SK-N-SH (cell line): ENCODE results near the gene CDKAL1. TPM values are rescaled to one million over a fixed set of nuclear protein-coding genes. Genes with fewer than 3 reads are reported as not detected.

Experiments
- CTCF ChIA-PET: fragments of 300-600, 350-600 bp; formaldehyde crosslinking; extraction: SDS; loops from one replicate; lab custom pipeline; 2021; lab: Yijun Ruan, JAX
- POLR2A ChIA-PET: fragments of 350-600 bp; sonication (Branson Sonifier 250); formaldehyde crosslinking; extraction: SDS; loops from one replicate; lab custom pipeline; 2020; ENCODE audit warnings: antibody characterized with exemption, inconsistent platforms; lab: Yijun Ruan, JAX
- DNase-seq: peaks from one replicate; pipeline ENCODE4 v3.0.0; 2012
- H2AFZ ChIP-seq: fragments of 200-600 bp; sonication (generic); 2 replicates; pipeline ENCODE4 v1.8.1; 2016; ENCODE audit warnings: antibody characterized with exemption, mild to moderate bottlenecking, low read depth
- H3F3A ChIP-seq: fragments of 200-600 bp; sonication (generic); replicated peaks from 2 replicates; pipeline ENCODE3; 2016; ENCODE audit warnings: antibody characterized with exemption, mild to moderate bottlenecking; ENCODE audit not compliant: insufficient read depth
- H3K27ac ChIP-seq, 2 experiments: fragments of 200-500 bp in 1 of 2; fragments of 200-600 bp in 1 of 2; sonication (Bioruptor generic) in 1 of 2; sonication (generic), shearing (Covaris generic) in 1 of 2; 2 replicates each; pipeline versions ENCODE4 v1.5.1 to v1.6.1; 2014 to 2016; ENCODE audit warnings: low read depth in 2 of 2, inconsistent platforms in 1 of 2, low read length in 1 of 2, mild to moderate bottlenecking in 1 of 2, mixed read lengths in 1 of 2
- H3K27me3 ChIP-seq: fragments of 200-600 bp; sonication (generic), shearing (Covaris generic); 2 replicates; pipeline ENCODE4 v1.6.1; 2016; ENCODE audit warnings: mixed run types; ENCODE audit not compliant: insufficient read depth
- H3K36me3 ChIP-seq, 2 experiments: fragments of 200-500 bp in 1 of 2; fragments of 200-600 bp in 1 of 2; sonication (Bioruptor generic) in 1 of 2; sonication (generic) in 1 of 2; replicated peaks in 1 of 2; 2 replicates each; pipeline versions ENCODE3 to v1.5.1; 2014 to 2016; ENCODE audit warnings: low read length in 1 of 2, mild to moderate bottlenecking in 1 of 2; ENCODE audit not compliant: insufficient read depth in 2 of 2, control insufficient read depth in 1 of 2
- H3K4me1 ChIP-seq, 2 experiments: fragments of 200-500 bp in 1 of 2; fragments of 200-600 bp in 1 of 2; sonication (Bioruptor generic) in 1 of 2; sonication (generic), shearing (Covaris generic) in 1 of 2; 2 replicates each; pipeline versions ENCODE4 v1.5.1 to v1.6.1; 2014 to 2016; ENCODE audit warnings: low read depth in 1 of 2, low read length in 1 of 2, mixed run types in 1 of 2; ENCODE audit not compliant: insufficient read depth in 2 of 2, control insufficient read depth in 1 of 2
- H3K4me2 ChIP-seq: fragments of 200-600 bp; sonication (generic), shearing (Covaris generic); 2 replicates; pipeline ENCODE4 v1.6.1; 2017; ENCODE audit warnings: mixed run types
- H3K4me3 ChIP-seq, 2 experiments: fragments of 200-500 bp in 1 of 2; fragments of 200-600 bp in 1 of 2; sonication (Bioruptor generic) in 1 of 2; sonication (generic), shearing (Covaris generic) in 1 of 2; 2 replicates each; pipeline versions ENCODE4 v1.5.1 to v1.8.1; 2014 to 2016; ENCODE audit warnings: low read depth in 2 of 2, inconsistent platforms in 1 of 2, low read length in 1 of 2, mild to moderate bottlenecking in 1 of 2, mixed read lengths in 1 of 2, moderate library complexity in 1 of 2
- H3K79me2 ChIP-seq: fragments of 200-600 bp; sonication (generic); 2 replicates; pipeline ENCODE4 v1.8.1; 2017; ENCODE audit warnings: mild to moderate bottlenecking; ENCODE audit not compliant: insufficient read depth
- H3K9ac ChIP-seq: fragments of 200-600 bp; sonication (generic); 2 replicates; pipeline ENCODE4 v1.6.1; 2017; ENCODE audit warnings: mixed run types
- H3K9me2 ChIP-seq: fragments of 200-600 bp; sonication (generic); 2 replicates; pipeline ENCODE4 v1.6.1; 2017; ENCODE audit warnings: mixed run types
- H3K9me3 ChIP-seq: fragments of 200-600 bp; sonication (generic); 2 replicates; pipeline ENCODE4 v1.6.1; 2017; ENCODE audit warnings: mixed run types, mild to moderate bottlenecking, moderate library complexity
- H4K20me1 ChIP-seq: fragments of 200-600 bp; sonication (generic); 2 replicates; pipeline ENCODE4 v1.6.1; 2017; ENCODE audit warnings: mild to moderate bottlenecking, mixed run types; ENCODE audit not compliant: insufficient read depth
- EP300 ChIP-seq, 2 experiments: IDR thresholded peaks; 2 replicates each; pipeline versions ENCODE4 v1.4.0 to v1.6.1; 2012; ENCODE audit warnings: borderline replicate concordance in 1 of 2, low read depth in 1 of 2, low read length in 1 of 2
- FOXM1 ChIP-seq: IDR thresholded peaks from 2 replicates; pipeline ENCODE4 v1.4.0; 2012; ENCODE audit warnings: low read depth, mild to moderate bottlenecking
- IRF3 ChIP-seq: fragments of 150-350 bp; IDR thresholded peaks from 2 replicates; pipeline ENCODE4 v1.6.1; 2016; ENCODE audit warnings: mild to moderate bottlenecking, low read depth, low read length
- JUND ChIP-seq: IDR thresholded peaks from 2 replicates; pipeline ENCODE4 v1.4.0; 2012
- MAX ChIP-seq: IDR thresholded peaks from 2 replicates; pipeline ENCODE4 v1.4.0; 2012; ENCODE audit warnings: low read depth
- NFIC ChIP-seq: IDR thresholded peaks from 2 replicates; pipeline ENCODE4 v1.4.0; 2012; ENCODE audit warnings: borderline replicate concordance
- POLR2AphosphoS5 ChIP-seq: IDR thresholded peaks from 2 replicates; pipeline ENCODE4 v1.6.1; 2012; ENCODE audit warnings: low read depth, low read length
- RCOR1 ChIP-seq: fragments of 150-350 bp; IDR thresholded peaks from 2 replicates; pipeline ENCODE4 v1.6.1; 2017; ENCODE audit warnings: antibody characterized with exemption, low read length
- REST ChIP-seq: IDR thresholded peaks from 2 replicates; pipeline ENCODE4 v1.6.1; 2012; ENCODE audit warnings: mild to moderate bottlenecking, low read depth, low read length, moderate library complexity
- TCF12 ChIP-seq: IDR thresholded peaks from 2 replicates; pipeline ENCODE4 v1.4.0; 2012
- USF1 ChIP-seq: IDR thresholded peaks from 2 replicates; pipeline ENCODE4 v1.4.0; 2012; ENCODE audit warnings: low read depth, borderline replicate concordance
- WGBS: methylation state at CpG from one replicate; pipeline ENCODE4 v1.1.6; 2017; ENCODE audit warnings: low lambda C conversion rate; 5-methylcytosine and 5-hydroxymethylcytosine counted together
- polyA plus RNA-seq, 3 experiments: library from polyadenylated mRNA; depleted of rRNA; stranded (reverse); fragments of >200 nt; gene quantifications; 2 replicates each; pipeline ENCODE4 v1.2.3, GENCODE V29; 2012

The CDKAL1 gene
- polyA plus RNA-seq, 1 of the 3 experiments (the other 2 are of a cell fraction), result 2.6 TPM

DNA sequence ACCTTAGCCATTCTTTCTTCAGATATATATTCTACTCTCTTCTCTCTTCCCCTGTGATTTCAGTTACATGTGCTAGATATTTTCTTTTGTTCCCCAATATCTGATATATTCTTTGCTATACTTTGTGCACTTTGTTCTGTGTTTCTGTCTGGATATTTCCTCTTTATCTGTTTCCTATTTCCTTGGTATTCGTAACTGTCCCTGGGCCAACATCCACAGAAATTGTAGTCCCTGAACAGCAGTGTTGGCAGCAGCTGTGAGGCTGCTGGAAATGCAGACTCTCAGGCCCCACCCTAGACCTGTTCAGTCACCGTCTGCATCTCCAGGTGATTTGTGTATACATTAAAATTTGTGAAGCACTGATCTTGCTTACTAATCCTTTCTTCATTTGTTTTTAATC is 536.4 kb downstream of the CDKAL1 start (continued):
- TF ChIP-seq NFIC (no peak), EP300 (IDR thresholded peaks at IDR 0.05; ENCODE audit: borderline replicate concordance in 1 of 2, low read depth in 1 of 2, low read length in 1 of 2) (no peak)
- TF ChIP-seq, all 33 proteins: peak for 0

DNA sequence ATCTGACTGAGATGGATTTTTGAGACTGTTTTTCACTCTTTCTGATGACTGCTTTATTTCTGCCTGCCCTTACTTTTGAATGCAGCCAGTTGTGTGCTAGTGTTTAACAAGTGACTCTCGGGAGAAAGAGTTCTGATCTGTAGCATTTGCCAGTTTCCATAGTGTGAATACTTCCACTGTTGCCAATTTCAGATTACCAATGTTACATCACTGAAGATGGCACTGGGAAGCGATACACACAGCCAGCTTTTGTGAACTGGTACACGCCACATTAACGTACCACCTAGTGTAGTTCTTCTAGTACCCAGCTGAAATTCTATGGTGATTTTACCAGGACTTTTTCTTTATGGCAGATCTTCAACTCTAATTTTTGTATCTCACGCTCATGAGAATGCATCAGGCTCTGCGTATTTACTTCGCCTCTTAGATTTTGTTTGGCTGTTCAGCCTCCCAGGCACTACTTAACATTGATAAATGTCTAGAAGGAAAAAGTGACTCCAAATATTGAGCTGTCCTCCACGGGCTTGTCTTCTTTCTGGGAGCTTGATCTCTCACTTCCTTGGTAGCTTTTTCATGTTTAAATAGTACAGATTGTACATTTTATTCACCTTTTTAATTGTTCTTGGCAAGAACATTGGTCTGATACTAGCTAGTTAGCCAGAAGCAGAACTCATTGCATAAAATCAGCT is 537.7 kb downstream of the CDKAL1 start:
- WGBS, result 90% methylated on average over 8 of the region's 8 CpGs
- H3K36me3 ChIP-seq, result peaks cover 0 to 12% of the 10 kb centered on the region in 2 experiments

More for the DNA sequence above, 537.7 kb downstream of the CDKAL1 start:
- H3K9me2 ChIP-seq, result no peaks in the 10 kb centered on the region
- no peak overlapping the region for H3K4me3 ChIP-seq
- no peak overlapping the region for H3K9ac ChIP-seq
- no peak overlapping the region for H2AFZ ChIP-seq
- no peaks in the 10 kb centered on the region for H3K27me3 ChIP-seq
- CTCF ChIA-PET, result no interaction called here
- H3K27ac ChIP-seq, result no peak overlapping the region
- H3K4me2 ChIP-seq, result no peak overlapping the region
- H3F3A ChIP-seq, result peaks cover 3% of the 10 kb centered on the region
- H3K9me3 ChIP-seq, result peaks cover 10% of the 10 kb centered on the region; the same call in 1 of the 2 replicates
- no peaks in the 10 kb centered on the region for H3K4me1 ChIP-seq
- no peaks in the 10 kb centered on the region for H4K20me1 ChIP-seq
- no peak for DNase-seq
- POLR2A ChIA-PET, result no interaction called here
- no peak for TF ChIP-seq FOXM1
- TF ChIP-seq TCF12, result no peak
- no peak for TF ChIP-seq POLR2AphosphoS5
- no peak for TF ChIP-seq USF1
- TF ChIP-seq REST, result no peak
- TF ChIP-seq RCOR1, result no peak
- TF ChIP-seq EP300 (IDR thresholded peaks at IDR 0.05; ENCODE audit: borderline replicate concordance in 1 of 2, low read depth in 1 of 2, low read length in 1 of 2), result no peak
- no peak for TF ChIP-seq MAX
- no peak for TF ChIP-seq JUND
- TF ChIP-seq IRF3, result no peak
- no peaks in the 10 kb centered on the region for H3K79me2 ChIP-seq
